GM18498 (cell line): ENCODE data around the gene RBM10.

Experiments used
- ATAC-seq: cut with Tn5 transposase; IDR thresholded peaks from one replicate; pipeline ENCODE4 v1.9.1; 2021; ENCODE audit warnings: mild to moderate bottlenecking, moderate library complexity; ENCODE audit not compliant: unreplicated experiment

The RBM10 gene

DNA sequence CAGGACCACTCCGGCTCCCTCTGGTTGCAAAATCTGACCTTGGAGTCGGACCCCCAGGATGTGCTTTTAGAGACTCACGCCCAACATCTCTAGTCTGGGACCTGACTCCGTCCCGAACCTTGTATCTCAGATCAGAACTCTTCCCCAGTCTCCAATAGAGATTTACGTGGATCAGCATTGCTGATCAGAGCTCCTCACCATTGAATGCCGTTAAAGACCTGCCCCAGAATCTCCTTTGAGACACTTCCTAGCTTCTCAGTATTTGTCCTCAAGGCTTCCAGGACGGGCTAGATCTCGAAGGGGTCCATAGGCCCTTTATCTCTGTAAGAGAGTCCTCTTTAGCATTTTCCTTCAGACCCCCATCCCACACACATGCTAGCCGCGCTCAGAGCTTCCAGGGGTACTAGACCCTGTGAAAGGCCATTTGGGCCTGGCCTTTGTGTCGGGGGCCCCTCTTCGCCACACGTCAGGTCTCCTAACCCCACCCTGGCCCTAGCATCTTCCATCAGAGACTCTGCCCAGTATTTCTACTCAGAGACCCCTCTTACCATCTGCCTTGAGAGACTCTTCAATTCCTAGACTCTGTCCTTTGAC lies 49.3 kb downstream of the RBM10 start:
- no peak for ATAC-seq

DNA sequence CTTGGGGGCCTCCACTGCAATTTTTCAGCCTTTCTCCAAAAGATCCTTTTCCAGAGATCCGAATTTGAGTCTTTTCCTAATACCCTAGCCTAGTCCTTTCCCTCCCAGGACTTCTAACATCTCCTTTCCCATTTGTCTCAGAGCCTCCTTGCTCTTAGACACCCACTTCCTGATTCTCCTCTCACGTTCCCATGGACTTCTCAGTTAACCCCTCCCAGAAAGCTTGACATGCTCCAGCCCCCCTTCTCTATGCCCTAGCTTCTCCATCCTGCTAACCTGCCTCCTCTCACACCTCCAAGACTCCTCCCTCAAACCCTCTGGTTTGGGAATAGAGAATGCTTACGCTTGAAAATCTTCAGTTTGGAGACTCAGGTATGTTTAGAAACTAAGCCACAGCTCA lies 51.1 kb downstream of the RBM10 start:
- no peak for ATAC-seq

- ATAC-seq: no peak
Measured at GRCh38 chrX:47197526-47197925, 52.5 kb downstream of the RBM10 start.

DNA sequence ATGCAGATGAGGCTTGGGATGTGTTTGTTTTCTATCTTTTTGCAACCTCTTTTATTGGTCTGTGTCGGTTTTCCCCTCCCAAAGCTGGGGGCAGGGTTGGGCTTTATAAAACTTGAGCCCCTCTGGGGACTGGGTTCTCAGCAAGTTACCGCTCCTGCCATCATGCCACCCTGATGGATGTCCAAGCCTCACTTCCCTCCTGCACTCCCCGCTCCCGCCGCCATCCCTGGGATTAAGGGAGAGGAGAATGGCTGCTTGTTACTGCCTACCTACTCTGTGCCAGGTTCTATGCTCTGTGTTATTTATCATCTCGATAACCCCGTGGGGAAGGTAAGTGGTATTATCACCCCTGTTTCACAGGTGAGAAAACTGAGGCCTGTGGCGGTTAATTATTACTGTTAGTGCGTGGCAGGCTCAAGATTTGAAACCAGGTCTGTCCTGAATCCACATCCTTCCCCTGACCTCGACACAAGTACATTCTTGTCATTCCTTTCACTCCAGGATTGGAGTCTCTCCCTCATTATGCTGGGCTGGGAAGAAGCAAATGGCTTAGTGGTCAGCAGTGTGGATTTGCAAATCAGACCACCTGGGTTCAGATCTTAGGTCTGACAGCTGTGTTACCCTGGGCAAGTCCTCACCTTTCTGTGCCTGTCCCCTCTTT lies 53.1 kb downstream of the RBM10 start:
- no peak for ATAC-seq

GRCh38 chrX:47198687-47199080 lies 53.7 kb downstream of the RBM10 start:
- ATAC-seq: no peak

- no peak for ATAC-seq
Measured at GRCh38 chrX:47199286-47199685, 54.3 kb downstream of the RBM10 start.

DNA sequence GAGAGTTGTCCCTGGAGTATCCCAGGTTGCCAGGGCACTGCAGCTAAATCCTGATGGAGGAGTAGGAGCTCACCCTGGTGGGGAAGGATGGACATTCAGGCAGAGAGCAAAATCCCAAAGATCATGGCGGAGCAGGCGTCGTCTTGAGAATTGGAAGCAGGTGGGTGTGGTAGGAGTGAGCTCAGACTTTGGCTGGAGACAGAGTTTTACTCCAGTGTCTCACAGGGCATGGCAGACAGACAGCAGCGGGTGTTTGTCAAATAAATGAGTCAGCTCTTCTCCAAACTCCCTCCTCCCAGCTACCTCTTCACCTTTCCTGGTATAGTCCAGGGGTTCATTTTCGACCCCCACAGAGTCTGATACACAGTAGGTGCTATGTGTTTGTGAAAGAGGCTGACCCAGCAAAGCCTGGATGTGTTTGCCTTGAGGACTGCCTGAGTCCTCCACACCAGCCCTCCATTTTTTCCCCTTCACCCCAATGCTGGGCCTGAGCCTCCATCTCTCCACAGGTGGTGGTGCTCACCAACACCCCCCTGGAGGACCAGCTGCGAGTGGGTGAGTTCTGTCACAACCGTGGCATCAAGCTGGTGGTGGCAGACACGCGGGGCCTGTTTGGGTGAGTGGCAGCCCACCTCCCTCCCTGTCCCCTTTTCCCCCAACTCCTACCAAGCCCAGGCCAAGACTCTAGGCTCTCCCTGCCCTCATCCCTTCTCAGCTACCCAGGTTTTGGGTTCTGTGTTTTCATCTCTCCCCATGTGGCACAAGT lies 55.5 kb downstream of the RBM10 start:
- ATAC-seq: no peak

DNA sequence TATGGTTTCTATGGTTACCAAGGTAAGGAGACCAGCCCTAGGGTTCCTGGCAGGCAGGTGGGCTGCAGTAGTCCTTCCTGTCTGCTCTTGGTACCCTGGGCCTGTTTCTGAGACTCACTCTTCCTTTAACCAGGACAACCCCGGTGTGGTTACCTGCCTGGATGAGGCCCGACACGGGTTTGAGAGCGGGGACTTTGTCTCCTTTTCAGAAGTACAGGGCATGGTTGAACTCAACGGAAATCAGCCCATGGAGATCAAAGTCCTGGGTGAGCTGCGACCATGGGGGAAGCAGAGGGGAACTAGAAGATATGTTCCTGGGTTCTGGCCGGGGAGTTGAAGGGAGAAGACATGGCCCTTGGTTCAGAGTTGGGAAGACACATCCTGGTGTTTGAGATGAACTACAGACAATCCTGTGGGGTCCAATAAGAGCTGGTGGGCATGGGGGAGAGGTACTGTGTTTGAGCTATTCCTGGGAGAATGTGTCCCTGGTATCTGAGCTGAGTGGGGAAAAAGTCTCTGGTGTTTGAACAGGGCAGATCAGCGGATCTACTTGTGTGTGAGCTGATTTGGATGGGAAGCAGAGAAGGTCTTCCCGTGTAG lies 56.4 kb downstream of the RBM10 start:
- no peak for ATAC-seq

DNA sequence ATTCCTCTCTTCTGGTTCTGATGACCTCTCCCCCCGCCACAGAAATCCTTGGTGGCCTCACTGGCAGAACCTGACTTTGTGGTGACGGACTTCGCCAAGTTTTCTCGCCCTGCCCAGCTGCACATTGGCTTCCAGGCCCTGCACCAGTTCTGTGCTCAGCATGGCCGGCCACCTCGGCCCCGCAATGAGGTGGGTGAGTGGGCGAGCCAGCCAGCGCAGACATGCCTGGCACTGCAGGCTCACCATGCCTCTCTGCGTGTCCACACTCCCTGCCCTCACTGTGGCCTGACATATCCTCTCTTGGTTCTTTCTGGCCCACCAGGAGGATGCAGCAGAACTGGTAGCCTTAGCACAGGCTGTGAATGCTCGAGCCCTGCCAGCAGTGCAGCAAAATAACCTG lies 57.3 kb downstream of the RBM10 start:
- ATAC-seq: no peak

- ATAC-seq: no peak
Measured at GRCh38 chrX:47202877-47203276, 57.9 kb downstream of the RBM10 start.

- ATAC-seq: no peak
Measured at GRCh38 chrX:47204970-47205369, 59.9 kb downstream of the RBM10 start.

GRCh38 chrX:47206316-47206715 lies 61.3 kb downstream of the RBM10 start:
- ATAC-seq: no peak

DNA sequence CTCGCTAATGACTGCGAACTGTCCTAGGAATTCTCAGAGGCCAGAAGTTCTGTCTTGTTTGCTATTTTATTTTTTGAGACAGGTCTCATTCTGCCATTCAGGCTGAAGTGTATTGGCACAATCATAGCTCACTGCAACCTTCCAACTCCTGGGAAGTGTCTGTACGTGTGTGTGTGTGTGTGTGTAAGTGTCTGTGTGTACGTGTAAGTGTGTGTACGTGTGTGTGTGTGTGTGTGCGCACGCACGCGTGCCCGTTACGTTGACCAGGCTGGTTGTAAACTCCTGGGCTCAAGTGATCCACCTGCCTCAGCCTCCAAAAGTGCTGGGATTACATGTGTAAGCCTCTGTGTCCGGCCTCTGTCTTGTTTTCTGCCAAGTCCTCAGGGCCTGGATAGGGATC lies 63.1 kb downstream of the RBM10 start:
- no peak for ATAC-seq

GRCh38 chrX:47209508-47210238 lies 64.7 kb downstream of the RBM10 start:
- ATAC-seq: no peak

DNA sequence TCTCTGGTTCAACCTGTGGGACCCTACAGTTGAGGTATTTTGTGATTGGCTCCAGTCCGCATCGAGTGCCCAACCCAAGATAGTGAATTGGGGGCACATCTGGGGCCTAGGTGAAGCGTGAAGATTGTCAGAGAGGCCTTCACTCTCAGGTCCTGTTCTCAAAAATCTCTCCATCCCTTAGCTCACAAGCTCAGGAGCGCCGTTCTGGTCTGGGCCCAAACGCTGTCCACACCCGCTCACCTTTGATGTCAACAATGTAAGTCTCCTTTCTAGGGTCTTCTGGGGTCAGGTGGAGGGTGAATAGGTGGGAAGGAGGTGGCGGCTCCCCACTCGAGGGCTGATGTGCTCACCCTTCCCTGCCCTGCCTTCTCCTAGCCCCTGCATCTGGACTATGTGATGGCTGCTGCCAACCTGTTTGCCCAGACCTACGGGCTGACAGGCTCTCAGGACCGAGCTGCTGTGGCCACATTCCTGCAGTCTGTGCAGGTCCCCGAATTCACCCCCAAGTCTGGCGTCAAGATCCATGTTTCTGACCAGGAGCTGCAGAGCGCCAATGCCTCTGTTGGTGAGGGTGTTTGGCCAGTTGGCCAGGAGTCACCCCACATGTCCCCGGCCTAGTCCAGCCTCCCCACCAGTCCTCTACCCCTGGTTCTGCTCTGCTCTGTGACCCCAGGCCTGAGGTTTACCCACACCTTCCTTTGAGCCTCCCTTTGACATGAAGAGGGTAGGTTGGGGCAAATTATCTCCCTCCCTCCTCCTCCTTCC lies 65.8 kb downstream of the RBM10 start:
- no peak for ATAC-seq

DNA sequence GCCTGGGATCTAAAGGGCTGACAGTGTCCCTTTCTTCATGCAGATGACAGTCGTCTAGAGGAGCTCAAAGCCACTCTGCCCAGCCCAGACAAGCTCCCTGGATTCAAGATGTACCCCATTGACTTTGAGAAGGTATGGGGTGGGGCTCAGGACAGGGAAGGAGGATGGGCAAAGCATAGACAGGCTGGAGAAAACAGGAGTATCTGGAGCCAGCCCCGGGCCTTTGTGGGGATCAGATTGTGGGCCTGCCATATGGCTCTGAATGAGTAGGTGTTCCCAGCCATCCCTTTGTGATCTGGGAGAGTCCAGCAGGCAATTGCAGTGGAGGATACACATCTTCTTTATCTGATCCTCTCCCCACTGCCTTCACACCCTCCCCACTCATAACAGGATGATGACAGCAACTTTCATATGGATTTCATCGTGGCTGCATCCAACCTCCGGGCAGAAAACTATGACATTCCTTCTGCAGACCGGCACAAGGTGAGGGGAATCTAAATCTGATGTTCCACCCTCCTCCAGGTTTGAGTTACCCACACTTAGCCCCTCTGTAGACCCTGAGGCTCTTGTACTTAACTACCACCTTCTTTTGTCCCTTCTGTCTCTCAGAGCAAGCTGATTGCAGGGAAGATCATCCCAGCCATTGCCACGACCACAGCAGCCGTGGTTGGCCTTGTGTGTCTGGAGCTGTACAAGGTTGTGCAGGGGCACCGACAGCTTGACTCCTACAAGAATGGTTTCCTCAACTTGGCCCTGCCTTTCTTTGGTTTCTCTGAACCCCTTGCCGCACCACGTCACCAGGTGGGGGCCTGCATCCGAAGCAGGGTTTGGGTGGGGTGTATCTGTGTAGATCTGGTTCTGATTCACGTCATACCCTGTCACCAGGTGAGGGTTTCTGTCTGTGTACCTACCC lies 67.6 kb downstream of the RBM10 start:
- ATAC-seq: no peak

DNA sequence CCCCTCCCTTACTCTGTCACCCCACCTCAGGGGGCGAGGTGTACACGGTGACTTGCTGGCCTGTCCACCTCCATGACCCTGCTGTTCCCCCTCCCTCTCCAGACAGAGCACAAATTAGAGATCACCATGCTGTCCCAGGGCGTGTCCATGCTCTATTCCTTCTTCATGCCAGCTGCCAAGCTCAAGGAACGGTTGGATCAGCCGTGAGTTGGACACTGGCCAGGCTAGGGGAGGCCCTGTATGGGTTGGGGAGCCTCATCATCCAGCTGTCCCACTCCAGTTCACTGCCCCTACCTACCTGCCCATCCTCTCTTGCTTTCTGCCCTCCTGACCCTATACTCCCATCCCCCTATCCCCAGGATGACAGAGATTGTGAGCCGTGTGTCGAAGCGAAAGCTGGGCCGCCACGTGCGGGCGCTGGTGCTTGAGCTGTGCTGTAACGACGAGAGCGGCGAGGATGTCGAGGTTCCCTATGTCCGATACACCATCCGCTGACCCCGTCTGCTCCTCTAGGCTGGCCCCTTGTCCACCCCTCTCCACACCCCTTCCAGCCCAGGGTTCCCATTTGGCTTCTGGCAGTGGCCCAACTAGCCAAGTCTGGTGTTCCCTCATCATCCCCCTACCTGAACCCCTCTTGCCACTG lies 69.5 kb downstream of the RBM10 start:
- no peak for ATAC-seq

- no peak for ATAC-seq
Measured at GRCh38 chrX:47215291-47215900, 70.4 kb downstream of the RBM10 start.
